HepG2 (cell line): ENCODE data around the gene MIF4GD. TPM values are rescaled to one million over a fixed set of nuclear protein-coding genes. Genes with fewer than 3 reads are reported as not detected.

Experiments used
- FIP1L1 ChIP-seq: fragments of 200-400 bp; formaldehyde crosslinking; IDR thresholded peaks from 2 replicates; pipeline ENCODE4 v1.6.1; 2018; ENCODE audit warnings: low read depth, mild to moderate bottlenecking, low read length, moderate library complexity, borderline replicate concordance; ENCODE audit not compliant: insufficient read depth
- FOXM1 ChIP-seq: sonication (generic); formaldehyde crosslinking; IDR thresholded peaks from 2 replicates; pipeline ENCODE4 v1.5.0; 2020; ENCODE audit warnings: missing genetic modification reagents
- FOXP1 ChIP-seq, 2 experiments: fragments of 450-650 bp in 1 of 2; IDR thresholded peaks; 2 replicates each; pipeline ENCODE4 v1.6.1; 2017 to 2018; ENCODE audit warnings: antibody characterized with exemption in 1 of 2
- HHEX ChIP-seq: IDR thresholded peaks from 2 replicates; pipeline ENCODE4 v1.6.1; 2016; ENCODE audit warnings: control low read depth
- KAT2B ChIP-seq: fragments of 150-350 bp; IDR thresholded peaks from 2 replicates; pipeline ENCODE4 v1.6.1; 2014; ENCODE audit warnings: low read depth, low read length, borderline replicate concordance
- POLR2AphosphoS2 ChIP-seq: IDR thresholded peaks from 2 replicates; pipeline ENCODE4 v1.6.1; 2011; ENCODE audit warnings: low read depth, low read length, improper control_type of control experiment
- RARA ChIP-seq: IDR thresholded peaks from 2 replicates; pipeline ENCODE4 v1.6.1; 2016; ENCODE audit warnings: missing genetic modification reagents, missing compliant biosample characterization
- SP140L ChIP-seq: sonication (generic); formaldehyde crosslinking; IDR thresholded peaks from 2 replicates; pipeline ENCODE4 v1.4.0; 2020; ENCODE audit warnings: missing genetic modification reagents, borderline replicate concordance
- SP4 ChIP-seq: sonication (generic); formaldehyde crosslinking; IDR thresholded peaks from 2 replicates; pipeline ENCODE4 v1.8.1; 2023; ENCODE audit warnings: mild to moderate bottlenecking, missing genetic modification reagents
- TCF7 ChIP-seq: sonication (generic); IDR thresholded peaks from 2 replicates; pipeline ENCODE4 v1.6.1; 2016; ENCODE audit warnings: antibody characterized with exemption, low read depth
- TCF7L2 ChIP-seq: IDR thresholded peaks from 2 replicates; pipeline ENCODE4 v1.6.1; 2011; ENCODE audit warnings: mild to moderate bottlenecking, low read depth, low read length, moderate library complexity
- ZFP36L2 ChIP-seq: sonication (generic); formaldehyde crosslinking; IDR thresholded peaks from 2 replicates; pipeline ENCODE4 v1.4.0; 2020; ENCODE audit warnings: missing genetic modification reagents
- ZNF616 ChIP-seq: sonication (generic); formaldehyde crosslinking; IDR thresholded peaks from 2 replicates; pipeline ENCODE4 v1.5.0; 2020; ENCODE audit warnings: low read depth, mild to moderate bottlenecking, missing genetic modification reagents
- ZNF644 ChIP-seq: IDR thresholded peaks from 2 replicates; pipeline ENCODE4 v1.6.1; 2016; ENCODE audit warnings: low read depth
- ZNF703 ChIP-seq: sonication (generic); formaldehyde crosslinking; IDR thresholded peaks from 2 replicates; pipeline ENCODE4 v1.5.1; 2020; ENCODE audit warnings: missing genetic modification reagents, mild to moderate bottlenecking, moderate library complexity, borderline replicate concordance
- ZNF713 ChIP-seq: sonication (generic); formaldehyde crosslinking; IDR thresholded peaks from 2 replicates; pipeline ENCODE4 v1.4.0; 2020; ENCODE audit warnings: mild to moderate bottlenecking, missing genetic modification reagents
- ZNF724P ChIP-seq: sonication (generic); formaldehyde crosslinking; IDR thresholded peaks from 2 replicates; pipeline ENCODE4 v1.8.0; 2022; ENCODE audit warnings: missing genetic modification reagents, borderline replicate concordance
- ZNF772 ChIP-seq: sonication (generic); formaldehyde crosslinking; IDR thresholded peaks from 2 replicates; pipeline ENCODE4 v1.5.0; 2020; ENCODE audit warnings: mild to moderate bottlenecking, missing genetic modification reagents
- polyA plus RNA-seq, 8 experiments: library from polyadenylated mRNA; depleted of rRNA in 3 of 8; stranded (reverse) in 7 of 8; unstranded in 1 of 8; fragments of >200 nt; fragmentation: Illumina TruSeq in 4 of 8; extraction: Trizol in 4 of 8; gene quantifications; 2 replicates each; pipeline versions ENCODE4 v1.2.1 to v1.2.3, GENCODE V29; 2011 to 2016; ENCODE audit warnings: low read depth in 4 of 8, missing spikeins in 1 of 8, mixed read lengths in 1 of 8; ENCODE audit not compliant: insufficient read depth in 1 of 8
- total RNA-seq, 5 experiments: library from RNA; depleted of rRNA; stranded (reverse); fragments of >200 nt; fragmentation: Illumina TruSeq; extraction: Trizol; gene quantifications; 2 replicates each; pipeline ENCODE4 v1.2.3, GENCODE V29; 2016; ENCODE audit warnings: low read depth in 1 of 5
- TF ChIP-seq, protein P1 (sequence below): sonication (generic); formaldehyde crosslinking; IDR thresholded peaks from 2 replicates; pipeline ENCODE4 v1.4.0; 2020; ENCODE audit warnings: mild to moderate bottlenecking, missing genetic modification reagents
- TF ChIP-seq, protein P2 (sequence below): sonication (generic); formaldehyde crosslinking; IDR thresholded peaks from 2 replicates; pipeline ENCODE4 v1.4.0; 2020; ENCODE audit warnings: missing genetic modification reagents, borderline replicate concordance
- TF ChIP-seq, protein P3 (sequence below): sonication (generic); formaldehyde crosslinking; IDR thresholded peaks from 2 replicates; pipeline ENCODE4 v1.4.0; 2020; ENCODE audit warnings: missing genetic modification reagents

Gene MIF4GD
- total and polyA plus RNA-seq, 2 of the 13 experiments (the other 11 are each of a cell fraction or from before 2014, with no cell fraction given) = 14.0 to 28.0 TPM

DNA sequence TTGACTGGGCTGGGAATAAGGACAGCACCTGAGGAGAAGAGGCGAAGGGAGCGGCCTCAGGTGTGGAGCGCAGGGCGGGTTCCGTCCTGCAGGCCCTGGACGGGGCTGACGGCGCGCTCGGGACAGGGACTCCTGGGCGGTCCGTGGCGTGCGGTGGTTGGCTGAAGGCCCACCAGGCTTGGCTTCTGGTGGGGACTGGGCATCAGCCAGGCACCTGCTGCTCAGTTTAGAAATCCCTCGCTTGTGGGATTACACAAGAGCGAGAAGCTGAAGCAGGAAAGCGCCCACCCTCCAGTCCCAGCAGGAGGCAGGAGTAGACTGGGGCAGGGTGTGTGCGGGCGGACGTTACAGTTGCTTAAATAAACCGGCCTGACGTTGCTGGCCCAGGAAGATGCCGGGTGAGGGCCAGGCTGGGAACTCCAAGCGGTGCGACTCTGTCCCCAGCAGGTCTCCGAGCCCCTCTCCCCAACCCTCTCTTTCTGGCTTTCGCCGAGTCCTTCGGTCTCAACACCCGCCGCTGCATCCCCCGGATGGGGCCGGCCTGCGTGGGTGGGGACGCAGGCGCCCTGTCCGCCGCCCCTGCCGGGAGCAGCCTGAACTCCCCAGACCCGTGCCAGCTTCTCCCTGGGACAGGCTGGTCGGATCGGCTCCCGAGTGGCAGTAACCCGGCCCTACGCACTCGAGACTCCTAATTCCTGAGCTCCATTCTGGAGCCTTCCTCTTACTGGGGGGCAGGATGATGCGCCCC lies 639 bp downstream of the MIF4GD start (continued):
- no peak; the same call in 1 of the 2 replicates for TF ChIP-seq ZNF703 (CRISPR knock-in tag)
- TF ChIP-seq SP4 (CRISPR knock-in tag) = no peak
- peak; percentile 94; the same call in 1 of the 2 replicates for TF ChIP-seq ZNF724P (CRISPR knock-in tag)
- TF ChIP-seq POLR2AphosphoS2 = no peak
- no peak for TF ChIP-seq KAT2B
- no peak for TF ChIP-seq ZFP36L2 (CRISPR knock-in tag)
- TF ChIP-seq, protein P1, sequence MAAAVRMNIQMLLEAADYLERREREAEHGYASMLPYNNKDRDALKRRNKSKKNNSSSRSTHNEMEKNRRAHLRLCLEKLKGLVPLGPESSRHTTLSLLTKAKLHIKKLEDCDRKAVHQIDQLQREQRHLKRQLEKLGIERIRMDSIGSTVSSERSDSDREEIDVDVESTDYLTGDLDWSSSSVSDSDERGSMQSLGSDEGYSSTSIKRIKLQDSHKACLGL (CRISPR knock-in tag) = peak; percentile 52; the same call in 1 of the 2 replicates
- TF ChIP-seq, protein P2, sequence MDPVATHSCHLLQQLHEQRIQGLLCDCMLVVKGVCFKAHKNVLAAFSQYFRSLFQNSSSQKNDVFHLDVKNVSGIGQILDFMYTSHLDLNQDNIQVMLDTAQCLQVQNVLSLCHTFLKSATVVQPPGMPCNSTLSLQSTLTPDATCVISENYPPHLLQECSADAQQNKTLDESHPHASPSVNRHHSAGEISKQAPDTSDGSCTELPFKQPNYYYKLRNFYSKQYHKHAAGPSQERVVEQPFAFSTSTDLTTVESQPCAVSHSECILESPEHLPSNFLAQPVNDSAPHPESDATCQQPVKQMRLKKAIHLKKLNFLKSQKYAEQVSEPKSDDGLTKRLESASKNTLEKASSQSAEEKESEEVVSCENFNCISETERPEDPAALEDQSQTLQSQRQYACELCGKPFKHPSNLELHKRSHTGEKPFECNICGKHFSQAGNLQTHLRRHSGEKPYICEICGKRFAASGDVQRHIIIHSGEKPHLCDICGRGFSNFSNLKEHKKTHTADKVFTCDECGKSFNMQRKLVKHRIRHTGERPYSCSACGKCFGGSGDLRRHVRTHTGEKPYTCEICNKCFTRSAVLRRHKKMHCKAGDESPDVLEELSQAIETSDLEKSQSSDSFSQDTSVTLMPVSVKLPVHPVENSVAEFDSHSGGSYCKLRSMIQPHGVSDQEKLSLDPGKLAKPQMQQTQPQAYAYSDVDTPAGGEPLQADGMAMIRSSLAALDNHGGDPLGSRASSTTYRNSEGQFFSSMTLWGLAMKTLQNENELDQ = no peak
- TF ChIP-seq HHEX = no peak
- TF ChIP-seq ZNF713 (CRISPR knock-in tag) = 0 out of 2 replicates have a peak, but pooled peaks have one; percentile 62
- TF ChIP-seq RARA = peak; percentile 5; the same call in 1 of the 2 replicates
- TF ChIP-seq TCF7 = no peak
- TF ChIP-seq ZNF644 (CRISPR knock-in tag) = no peak
- TF ChIP-seq ZNF772 = peak; percentile 82
- TF ChIP-seq, protein P3, sequence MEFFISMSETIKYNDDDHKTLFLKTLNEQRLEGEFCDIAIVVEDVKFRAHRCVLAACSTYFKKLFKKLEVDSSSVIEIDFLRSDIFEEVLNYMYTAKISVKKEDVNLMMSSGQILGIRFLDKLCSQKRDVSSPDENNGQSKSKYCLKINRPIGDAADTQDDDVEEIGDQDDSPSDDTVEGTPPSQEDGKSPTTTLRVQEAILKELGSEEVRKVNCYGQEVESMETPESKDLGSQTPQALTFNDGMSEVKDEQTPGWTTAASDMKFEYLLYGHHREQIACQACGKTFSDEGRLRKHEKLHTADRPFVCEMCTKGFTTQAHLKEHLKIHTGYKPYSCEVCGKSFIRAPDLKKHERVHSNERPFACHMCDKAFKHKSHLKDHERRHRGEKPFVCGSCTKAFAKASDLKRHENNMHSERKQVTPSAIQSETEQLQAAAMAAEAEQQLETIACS (CRISPR knock-in tag) = peak; percentile 51; the same call in 1 of the 2 replicates
- no peak for TF ChIP-seq FOXM1 (CRISPR knock-in tag)
- no peak for TF ChIP-seq FIP1L1
- TF ChIP-seq TCF7L2 = no peak
- TF ChIP-seq SP140L (CRISPR knock-in tag) = no peak
- TF ChIP-seq ZNF616 = no peak
- no peak for TF ChIP-seq FOXP1 (IDR thresholded peaks at IDR 0.05)
- TF ChIP-seq FOXP1 (CRISPR knock-in tag; IDR thresholded peaks at IDR 0.05) = no peak
